Peyer's patch (tissue), 4 donors: Measurements from ENCODE around the gene SIGLEC9.

ENCODE experiments used
- POLR2A ChIP-seq, 2 donors: fragments of 450-650 bp; IDR thresholded peaks; one replicate each; pipeline ENCODE4 v1.5.1; 2017; ENCODE audit warnings: antibody characterized with exemption in 2 of 2, mild to moderate bottlenecking in 2 of 2, moderate library complexity in 2 of 2
- TF ChIP-seq, protein P1 (sequence below), 6 experiments: fragments of 450-650 bp in 4 of 6; fragments of 200-600 bp in 2 of 6; sonication (generic) in 1 of 6; IDR thresholded peaks; one replicate each; pipeline ENCODE4 v1.5.1; 2017 to 2019; ENCODE audit warnings: antibody characterized with exemption in 6 of 6, mild to moderate bottlenecking in 3 of 6, moderate library complexity in 1 of 6

DNA sequence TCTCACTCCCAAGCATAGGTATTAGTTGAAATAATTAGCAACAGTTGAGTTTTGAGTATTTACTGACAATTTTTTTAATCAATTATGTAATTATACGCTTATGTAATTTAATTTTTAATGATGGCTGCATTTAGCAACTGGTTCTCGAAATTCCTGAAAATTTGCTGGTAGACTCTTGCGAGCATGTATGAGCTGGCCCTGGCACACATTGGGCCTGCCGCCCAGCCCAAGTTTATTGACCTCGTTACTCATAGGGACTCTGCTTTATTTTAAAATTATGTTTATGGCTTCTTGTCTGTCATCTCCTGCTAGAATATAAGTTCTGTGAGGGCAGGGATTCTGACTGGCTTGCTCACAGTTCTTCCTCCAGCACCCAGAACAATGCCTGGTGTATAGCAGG lies 48.7 kb upstream of the SIGLEC9 start:
- TF ChIP-seq POLR2A (IDR thresholded peaks at IDR 0.05), result no peak
- TF ChIP-seq, protein P1, sequence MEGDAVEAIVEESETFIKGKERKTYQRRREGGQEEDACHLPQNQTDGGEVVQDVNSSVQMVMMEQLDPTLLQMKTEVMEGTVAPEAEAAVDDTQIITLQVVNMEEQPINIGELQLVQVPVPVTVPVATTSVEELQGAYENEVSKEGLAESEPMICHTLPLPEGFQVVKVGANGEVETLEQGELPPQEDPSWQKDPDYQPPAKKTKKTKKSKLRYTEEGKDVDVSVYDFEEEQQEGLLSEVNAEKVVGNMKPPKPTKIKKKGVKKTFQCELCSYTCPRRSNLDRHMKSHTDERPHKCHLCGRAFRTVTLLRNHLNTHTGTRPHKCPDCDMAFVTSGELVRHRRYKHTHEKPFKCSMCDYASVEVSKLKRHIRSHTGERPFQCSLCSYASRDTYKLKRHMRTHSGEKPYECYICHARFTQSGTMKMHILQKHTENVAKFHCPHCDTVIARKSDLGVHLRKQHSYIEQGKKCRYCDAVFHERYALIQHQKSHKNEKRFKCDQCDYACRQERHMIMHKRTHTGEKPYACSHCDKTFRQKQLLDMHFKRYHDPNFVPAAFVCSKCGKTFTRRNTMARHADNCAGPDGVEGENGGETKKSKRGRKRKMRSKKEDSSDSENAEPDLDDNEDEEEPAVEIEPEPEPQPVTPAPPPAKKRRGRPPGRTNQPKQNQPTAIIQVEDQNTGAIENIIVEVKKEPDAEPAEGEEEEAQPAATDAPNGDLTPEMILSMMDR (IDR thresholded peaks at IDR 0.05), result no peak
